Stimulated activated CD4-positive, alpha-beta T cell treated with anti-CD3 and anti-CD28 coated beads, Interleukin-12 subunit alpha, Interleukin-12 subunit beta, amount 100 ng/mL, for 48 hours (primary cell): ENCODE results near the gene GH1.

Source experiments
- DNase-seq, 3 donors: peaks; one replicate each; pipeline ENCODE4 v3.0.0-alpha.2; 2020; ENCODE audit warnings: low read depth in 2 of 3, low spot score in 1 of 3

The GH1 gene

GRCh38 chr17:63944736-63945499 lies 26.3 kb upstream of the GH1 start:
- DNase-seq: no peak

DNA sequence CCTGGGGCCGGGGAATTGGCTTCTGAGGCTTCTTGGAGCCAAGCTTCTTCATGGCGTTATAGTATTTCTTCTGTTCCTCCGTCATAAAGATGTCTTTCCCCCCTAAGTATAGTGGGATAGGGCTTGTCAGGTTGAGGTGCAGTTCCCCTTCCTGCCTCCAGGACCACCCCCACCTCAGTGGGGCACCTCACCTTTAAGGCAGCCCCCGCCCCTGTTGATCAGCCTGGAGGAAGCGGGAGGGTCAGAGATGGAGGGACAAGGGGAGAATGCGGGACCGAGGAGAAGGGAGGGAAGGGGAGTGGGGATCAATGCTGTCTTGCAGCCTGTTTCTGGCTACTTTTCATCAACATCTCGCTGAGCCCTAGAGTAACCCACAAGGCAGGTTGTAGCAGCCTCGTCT lies 25.1 kb upstream of the GH1 start:
- DNase-seq: no peak

GRCh38 chr17:63942309-63942985 lies 23.8 kb upstream of the GH1 start:
- no peak for DNase-seq

DNA sequence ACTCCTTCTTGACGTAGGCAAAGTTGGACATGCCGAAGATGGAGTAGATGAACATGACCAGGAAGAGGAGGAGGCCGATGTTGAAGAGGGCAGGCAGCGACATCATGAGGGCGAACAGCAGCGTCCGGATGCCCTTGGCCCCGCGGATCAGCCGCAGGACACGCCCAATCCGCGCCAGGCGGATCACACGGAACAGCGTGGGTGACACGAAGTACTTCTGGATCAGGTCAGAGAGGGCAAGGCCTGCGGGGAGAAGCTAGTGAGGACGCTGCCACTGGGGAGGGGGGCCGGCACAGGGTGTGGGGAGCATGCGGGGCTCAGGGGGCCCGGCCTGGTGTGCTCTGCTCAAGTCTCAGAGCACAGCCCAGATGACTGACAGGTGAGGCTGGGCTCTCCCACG lies 23.1 kb upstream of the GH1 start:
- no peak for DNase-seq

GRCh38 chr17:63941162-63941561 lies 22.5 kb upstream of the GH1 start:
- no peak for DNase-seq

GRCh38 chr17:63940584-63940983 lies 21.9 kb upstream of the GH1 start:
- DNase-seq: no peak

GRCh38 chr17:63939884-63940283 lies 21.2 kb upstream of the GH1 start:
- DNase-seq: no peak

DNA sequence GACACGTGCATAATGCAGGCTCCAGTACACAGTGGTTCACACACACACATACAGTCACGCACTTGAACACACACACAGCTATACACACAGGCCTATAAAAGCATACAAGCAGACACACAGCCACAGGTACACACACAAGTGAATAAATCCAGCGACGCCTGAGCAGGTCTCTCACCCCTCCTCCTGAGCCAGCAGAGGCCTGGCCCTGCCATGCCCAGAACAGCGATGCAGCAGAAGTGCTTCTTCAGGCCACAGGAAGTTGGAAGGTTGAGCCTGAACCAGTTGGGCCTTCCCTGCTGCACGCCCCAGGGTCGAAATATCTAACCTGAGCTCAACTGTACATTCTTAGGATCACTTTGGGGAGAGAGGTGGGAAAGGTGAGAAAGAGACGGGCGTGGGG lies 20.8 kb upstream of the GH1 start:
- DNase-seq: no peak

DNA sequence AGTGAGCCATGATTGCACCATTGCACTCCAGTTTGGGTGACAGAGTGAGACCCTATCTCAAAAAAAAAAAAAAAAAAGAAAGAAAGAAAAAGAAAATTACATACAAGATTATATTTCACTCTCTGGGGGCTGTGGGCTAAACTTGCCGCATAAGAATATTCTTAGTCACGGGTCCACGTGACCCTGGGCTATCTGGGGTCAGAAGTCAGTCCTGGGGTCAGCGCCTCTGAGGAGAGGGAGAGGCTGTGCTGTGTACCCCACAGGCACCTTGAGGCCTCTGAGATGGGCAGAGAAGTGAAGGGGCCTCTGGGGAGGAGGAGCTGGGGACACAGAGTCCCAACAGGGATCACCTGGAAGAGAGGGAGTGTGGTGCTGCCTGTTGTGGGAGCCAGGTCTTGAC lies 19.3 kb upstream of the GH1 start:
- DNase-seq: no peak

- DNase-seq: no peak
Observed at GRCh38 chr17:63937319-63937718, 18.7 kb upstream of the GH1 start.

GRCh38 chr17:63934183-63935112 lies 15.8 kb upstream of the GH1 start:
- DNase-seq: no peak

DNA sequence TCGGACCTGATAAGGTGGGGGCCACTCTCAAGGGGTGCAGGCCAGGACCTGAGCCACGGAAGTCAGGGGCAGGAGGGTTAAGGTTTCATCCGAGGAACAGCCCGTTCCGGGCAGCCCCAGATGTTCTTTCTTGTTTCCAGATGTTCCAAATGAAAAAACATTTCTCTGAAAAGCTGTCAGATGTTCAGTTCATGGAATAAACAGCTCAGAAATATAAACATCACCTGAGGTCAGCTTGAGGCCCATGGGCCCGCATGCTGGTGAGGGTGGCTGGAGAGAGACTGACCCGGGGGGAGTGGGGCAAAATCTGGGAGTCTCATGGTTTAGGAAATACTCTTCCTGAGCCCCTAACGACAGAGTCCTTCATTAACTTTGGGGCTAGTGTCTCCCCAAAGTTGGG lies 15.0 kb upstream of the GH1 start:
- DNase-seq: no peak

DNA sequence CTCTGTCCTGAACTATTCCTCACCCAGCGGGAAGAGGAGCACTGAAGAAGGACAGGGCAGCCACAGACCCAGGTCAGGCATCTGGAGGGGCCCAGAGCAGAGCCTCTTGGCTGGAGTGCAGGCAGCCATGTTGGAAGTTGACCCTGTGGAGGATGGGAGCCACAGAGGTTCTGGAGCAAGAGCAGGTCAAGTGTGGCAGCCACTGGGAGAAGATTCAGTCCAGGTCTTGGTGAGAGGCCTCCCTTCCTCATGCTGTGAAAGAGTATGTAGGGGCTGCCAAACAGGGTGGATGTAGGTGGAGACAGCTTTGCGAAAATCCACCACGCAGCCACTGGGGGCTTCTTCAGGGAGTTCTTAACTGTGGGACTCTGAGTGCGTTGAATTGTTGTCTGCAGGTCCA lies 14.1 kb upstream of the GH1 start:
- DNase-seq: no peak

- no peak for DNase-seq
Observed at GRCh38 chr17:63931981-63932561, 13.4 kb upstream of the GH1 start, which contains the start of gene CD79B. TSS of gene CD79B (minus strand) at chr17:63932331. CDS start at chr17:63932261, 70 bp downstream.

DNA sequence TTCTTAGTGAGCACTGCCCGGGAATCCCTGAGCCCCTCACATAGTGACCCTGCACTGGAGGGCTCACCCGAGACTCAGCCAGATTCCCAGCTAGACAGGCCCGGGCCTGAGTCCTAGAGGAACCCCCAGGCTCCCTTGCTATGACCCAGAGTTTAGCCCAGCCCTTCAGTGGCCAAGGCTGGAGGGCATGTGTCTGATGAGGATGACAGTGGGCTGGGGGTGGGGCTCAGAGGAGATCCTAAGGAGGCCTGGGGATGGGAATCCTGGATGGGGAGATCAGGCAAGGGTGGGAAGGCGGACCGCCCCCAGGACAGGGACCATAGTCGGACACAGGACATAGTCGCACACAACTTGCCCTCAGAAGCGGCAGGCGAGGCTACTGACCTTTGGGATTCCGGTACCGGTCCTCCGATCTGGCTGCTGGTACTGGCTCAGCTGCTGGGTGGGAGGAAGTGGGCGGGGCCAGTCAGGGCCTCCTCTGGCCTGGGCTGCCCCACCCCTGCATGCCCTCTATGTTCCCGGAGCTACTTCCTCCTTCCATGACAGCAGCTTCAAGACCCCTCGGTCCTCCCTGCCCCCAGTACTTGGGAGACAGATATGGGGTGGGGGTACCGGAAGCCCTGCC lies 12.4 kb upstream of the GH1 start:
- peak in 1 of 3 donors; percentile 54 for DNase-seq

- no peak for DNase-seq
Observed at GRCh38 chr17:63929860-63930766, 11.5 kb upstream of the GH1 start.

GRCh38 chr17:63928966-63929695 lies 10.5 kb upstream of the GH1 start:
- no peak for DNase-seq

DNA sequence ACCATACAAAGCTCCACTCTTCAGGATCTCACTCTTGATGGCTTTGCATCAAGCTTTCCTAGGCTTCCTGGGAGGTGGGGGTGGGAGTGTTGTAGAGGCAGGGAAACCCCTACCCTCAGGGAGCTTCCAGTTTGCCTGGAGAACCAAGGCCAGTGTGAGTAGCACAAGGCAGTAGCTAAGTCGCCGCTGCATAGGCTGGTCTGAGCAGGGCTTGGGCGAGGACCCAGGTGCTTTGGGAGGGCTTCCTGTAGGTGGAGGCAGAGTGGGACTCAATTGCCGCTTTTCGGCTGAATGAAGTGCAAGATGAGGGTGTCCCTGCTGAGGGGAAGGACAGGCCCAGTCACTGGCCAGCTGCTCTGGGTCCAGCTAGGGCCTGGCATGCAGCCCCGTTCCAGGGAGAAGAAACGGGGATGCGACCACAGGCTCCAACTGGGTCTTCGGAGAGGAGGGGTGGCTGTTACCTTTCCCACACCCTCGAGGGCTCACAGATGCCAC lies 9.6 kb upstream of the GH1 start:
- no peak for DNase-seq
